Measurements from ENCODE around the gene LRRC27. TPM values are rescaled to one million over a fixed set of nuclear protein-coding genes. Genes with fewer than 3 reads are reported as not detected.
"Not testable (repeated sequence)": the region's sequence is repeated elsewhere in the genome, so short reads cannot be mapped to it uniquely, and the experiment has no call there.

LRRC27 gene
- total RNA-seq: 5.4 and 6.3 TPM in 2 replicates

- intact Hi-C loops (cut with micrococcal nuclease): loop anchor here (1.0 to 5.0 kb wide), 10 partner anchors 24 to 930 kb away; partner anchors contain the start of genes BNIP3, INPP5A and PPP2R2D
Measured at GRCh38 chr10:132331601-132332432, at the start of gene LRRC27. TSS of gene LRRC27 (plus strand) at chr10:132332193. CDS start at chr10:132333525, 1,332 bp downstream.

- intact Hi-C loops (cut with micrococcal nuclease): no loop called here
Measured at GRCh38 chr10:132282667-132283603, 49.1 kb upstream of the LRRC27 start.

- intact Hi-C loops (cut with micrococcal nuclease): no loop called here
Measured at GRCh38 chr10:132283604-132284382, 48.2 kb upstream of the LRRC27 start.

- intact Hi-C loops (cut with micrococcal nuclease): no loop called here
Measured at GRCh38 chr10:132289439-132289838, 42.6 kb upstream of the LRRC27 start.

- intact Hi-C loops (cut with micrococcal nuclease): no loop called here
Measured at GRCh38 chr10:132290631-132291030, 41.4 kb upstream of the LRRC27 start.

GRCh38 chr10:132291826-132292225 is 40.2 kb upstream of the LRRC27 start:
- intact Hi-C loops (cut with micrococcal nuclease): no loop called here

GRCh38 chr10:132292287-132293200 is 39.4 kb upstream of the LRRC27 start:
- intact Hi-C loops (cut with micrococcal nuclease): no loop called here

GRCh38 chr10:132293201-132293812 is 38.7 kb upstream of the LRRC27 start:
- intact Hi-C loops (cut with micrococcal nuclease): no loop called here

GRCh38 chr10:132293813-132294520 is 38.0 kb upstream of the LRRC27 start:
- intact Hi-C loops (cut with micrococcal nuclease): no loop called here

GRCh38 chr10:132294561-132295318 is 37.3 kb upstream of the LRRC27 start:
- intact Hi-C loops (cut with micrococcal nuclease): no loop called here

GRCh38 chr10:132295481-132295880 is 36.5 kb upstream of the LRRC27 start:
- intact Hi-C loops (cut with micrococcal nuclease): not testable (repeated sequence)

GRCh38 chr10:132296666-132297443 is 35.1 kb upstream of the LRRC27 start:
- intact Hi-C loops (cut with micrococcal nuclease): no loop called here

GRCh38 chr10:132297526-132297925 is 34.5 kb upstream of the LRRC27 start:
- intact Hi-C loops (cut with micrococcal nuclease): no loop called here

- intact Hi-C loops (cut with micrococcal nuclease): no loop called here
Measured at GRCh38 chr10:132298038-132298881, 33.7 kb upstream of the LRRC27 start.

- intact Hi-C loops (cut with micrococcal nuclease): no loop called here
Measured at GRCh38 chr10:132299371-132300336, 32.3 kb upstream of the LRRC27 start.
